HUDEP-2 (cell line): ENCODE measurements around the gene MRPL54.
A peak's percentile ranks its signal among the peaks of the same experiment; 100 is the strongest.

Source experiments
- DNase-seq, 76 experiments: peaks; one replicate each; lab custom pipeline; 2025; ENCODE audit not compliant: unreplicated experiment in 76 of 76; lab: John Stamatoyannopoulos, UW

Gene MRPL54

GRCh38 chr19:3762501-3763459 lies at the start of gene MRPL54:
TSS of gene MRPL54 (plus strand) at chr19:3762682. CDS start at chr19:3762701, 19 bp downstream.
- peak; percentile 82 to 100 (median 100) for DNase-seq

DNA sequence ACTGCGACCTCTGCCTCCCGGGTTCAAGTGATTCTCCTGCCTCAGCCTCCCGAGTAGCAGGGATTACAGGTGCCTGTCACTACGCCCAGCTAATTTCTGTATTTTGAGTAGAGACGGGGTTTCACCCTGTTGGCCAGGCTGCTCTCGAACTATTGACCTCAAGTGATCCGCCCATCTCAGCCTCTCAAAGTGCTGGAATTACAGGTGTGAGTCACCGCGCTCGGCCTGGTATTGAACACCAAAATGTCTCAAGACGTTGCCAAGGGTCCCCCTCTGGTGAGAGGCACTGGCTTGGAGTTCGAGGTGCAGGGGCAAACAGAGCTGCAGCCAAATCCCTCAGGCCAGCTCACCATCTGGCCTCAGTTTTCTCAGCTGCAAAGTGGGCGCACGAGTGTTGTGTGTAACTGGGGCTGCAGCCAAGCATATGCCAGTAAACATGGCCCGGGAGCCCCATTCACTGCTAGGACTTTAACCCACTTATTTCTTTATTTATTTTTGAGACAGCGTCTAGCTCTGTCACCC lies 46.3 kb upstream of the MRPL54 start:
- no peak for DNase-seq

- DNase-seq: no peak
Measured at GRCh38 chr19:3719868-3720267, 42.6 kb upstream of the MRPL54 start.

- no peak for DNase-seq
Measured at GRCh38 chr19:3720349-3720917, 42.0 kb upstream of the MRPL54 start.

- DNase-seq: peak in 67 of 76 experiments; percentile 23 to 95 (median 68)
Measured at GRCh38 chr19:3721131-3721886, 41.2 kb upstream of the MRPL54 start.

DNA sequence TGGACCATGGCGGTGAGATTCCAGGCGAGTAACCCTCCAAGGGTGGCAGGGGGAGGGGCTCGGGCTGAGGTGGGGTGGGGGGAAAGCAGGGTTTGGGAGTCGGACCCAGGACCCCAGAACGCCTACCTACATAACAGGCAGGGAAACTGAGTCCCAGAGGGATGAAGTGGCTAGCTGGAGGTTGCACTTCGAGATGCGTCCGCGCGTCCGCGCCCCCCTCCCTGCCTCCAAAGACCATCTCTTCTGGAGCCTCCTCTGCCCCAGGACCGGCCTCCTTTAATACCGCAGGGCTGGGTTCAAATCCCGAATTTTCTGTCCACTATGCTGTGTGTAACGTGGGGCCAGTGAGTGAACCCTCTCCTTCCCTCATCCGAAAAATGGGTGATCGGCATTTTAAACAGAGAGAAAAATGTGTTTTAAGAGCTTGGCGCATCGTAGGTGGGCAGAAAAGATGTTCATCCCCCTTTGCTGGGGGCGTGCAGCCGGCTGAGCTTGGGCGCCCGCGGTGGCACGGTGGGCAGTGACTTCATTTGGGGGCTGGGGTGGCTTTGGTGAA lies 40.5 kb upstream of the MRPL54 start:
- DNase-seq: no peak

DNA sequence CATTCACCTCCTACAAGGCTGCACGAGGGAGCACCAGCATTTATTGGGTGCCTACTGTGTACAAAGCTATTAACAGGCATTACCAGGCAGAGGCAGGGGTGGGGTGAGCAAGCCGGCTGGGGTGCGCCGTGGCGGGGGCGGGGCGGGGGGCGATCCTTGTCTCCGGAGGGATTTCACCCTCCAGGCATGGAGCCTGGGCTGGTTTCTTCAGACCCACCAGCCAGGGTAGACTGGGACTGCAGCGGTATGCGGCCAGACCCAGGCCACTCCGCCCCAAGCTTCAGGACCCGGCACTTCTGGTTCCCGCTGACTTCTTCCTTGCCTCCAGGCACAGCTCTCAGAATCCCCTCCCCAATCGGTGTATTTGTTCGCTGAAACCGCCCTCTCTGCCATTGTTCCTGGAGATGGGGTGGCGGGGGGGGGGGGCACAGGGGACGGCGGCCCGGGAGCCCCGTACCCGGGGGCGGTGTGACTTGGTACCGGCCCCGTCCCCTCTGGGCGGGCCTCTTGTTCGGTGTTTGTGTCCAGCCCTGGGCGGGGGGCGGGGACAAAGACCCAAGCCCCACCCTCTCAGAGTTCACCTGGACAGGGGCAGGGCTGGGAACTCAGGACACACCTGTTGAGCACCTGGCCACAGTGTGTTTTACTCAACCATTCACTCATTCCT lies 39.9 kb upstream of the MRPL54 start:
- DNase-seq: no peak

GRCh38 chr19:3723110-3723488 lies 39.4 kb upstream of the MRPL54 start:
- DNase-seq: no peak

GRCh38 chr19:3723883-3724282 lies 38.6 kb upstream of the MRPL54 start:
- DNase-seq: no peak

- DNase-seq: peak in 1 of 76 experiments; percentile 9
Measured at GRCh38 chr19:3725121-3725520, 37.4 kb upstream of the MRPL54 start.

- DNase-seq: no peak
Measured at GRCh38 chr19:3725640-3726310, 36.7 kb upstream of the MRPL54 start.

DNA sequence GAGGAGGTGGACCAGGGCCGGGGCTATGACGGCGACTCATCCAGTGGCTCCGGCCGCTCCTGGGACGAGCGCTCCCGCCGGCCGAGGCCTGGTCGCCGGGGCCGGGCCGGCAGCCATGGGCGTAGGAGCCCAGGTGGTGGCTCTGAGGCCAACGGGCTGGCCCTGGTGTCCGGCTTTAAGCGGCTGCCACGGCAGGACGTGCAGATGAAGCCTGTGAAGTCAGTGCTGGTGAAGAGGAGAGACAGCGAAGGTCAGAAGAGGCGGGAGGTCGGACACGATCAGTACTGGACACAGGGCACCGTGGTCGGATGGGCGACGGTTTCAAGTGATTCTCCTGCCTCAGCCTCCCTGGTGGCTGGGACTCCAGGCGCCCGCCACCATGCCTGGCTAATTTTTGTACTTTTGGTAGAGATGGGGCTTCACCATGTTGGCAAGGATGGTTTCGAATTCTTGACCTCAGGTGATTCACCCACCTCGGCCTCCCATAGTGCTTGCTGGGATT lies 32.0 kb upstream of the MRPL54 start:
- no peak for DNase-seq

DNA sequence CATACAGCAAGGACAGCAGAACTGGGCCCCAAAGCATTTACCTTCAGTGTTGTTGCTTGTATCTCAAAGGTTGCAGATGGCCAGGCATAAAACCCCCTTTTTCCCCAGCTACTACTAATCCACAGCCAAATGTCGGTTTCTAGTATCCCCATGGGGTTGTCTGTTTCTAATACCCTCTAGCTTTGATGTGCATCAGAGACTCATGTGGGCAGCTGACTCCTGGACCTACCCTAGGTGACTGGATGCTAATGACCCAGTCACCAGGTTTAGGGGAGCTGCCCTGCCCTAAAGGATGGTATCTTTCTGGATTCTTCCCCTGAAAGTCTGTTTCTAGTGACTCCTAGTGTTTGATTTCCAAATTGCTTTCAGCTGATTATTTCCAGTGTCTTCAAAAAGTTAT lies 30.4 kb upstream of the MRPL54 start:
- DNase-seq: no peak

GRCh38 chr19:3733549-3734309 lies 28.8 kb upstream of the MRPL54 start:
- no peak for DNase-seq

DNA sequence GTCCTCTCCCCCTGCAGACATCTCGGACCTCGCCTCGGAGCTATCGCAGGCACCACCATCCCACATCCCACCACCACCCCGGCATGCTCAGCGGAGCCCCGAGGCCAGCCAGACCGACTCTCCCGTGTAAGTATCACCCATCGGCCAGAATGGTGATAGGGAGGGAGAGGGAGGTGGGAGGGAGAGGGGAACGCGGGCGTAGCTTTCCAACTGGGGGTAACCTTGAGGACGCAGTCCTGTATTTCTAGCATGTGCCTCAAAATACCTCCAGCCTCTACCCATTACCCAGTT lies 28.2 kb upstream of the MRPL54 start:
- DNase-seq: no peak

- no peak for DNase-seq
Measured at GRCh38 chr19:3736106-3736724, 26.3 kb upstream of the MRPL54 start.

DNA sequence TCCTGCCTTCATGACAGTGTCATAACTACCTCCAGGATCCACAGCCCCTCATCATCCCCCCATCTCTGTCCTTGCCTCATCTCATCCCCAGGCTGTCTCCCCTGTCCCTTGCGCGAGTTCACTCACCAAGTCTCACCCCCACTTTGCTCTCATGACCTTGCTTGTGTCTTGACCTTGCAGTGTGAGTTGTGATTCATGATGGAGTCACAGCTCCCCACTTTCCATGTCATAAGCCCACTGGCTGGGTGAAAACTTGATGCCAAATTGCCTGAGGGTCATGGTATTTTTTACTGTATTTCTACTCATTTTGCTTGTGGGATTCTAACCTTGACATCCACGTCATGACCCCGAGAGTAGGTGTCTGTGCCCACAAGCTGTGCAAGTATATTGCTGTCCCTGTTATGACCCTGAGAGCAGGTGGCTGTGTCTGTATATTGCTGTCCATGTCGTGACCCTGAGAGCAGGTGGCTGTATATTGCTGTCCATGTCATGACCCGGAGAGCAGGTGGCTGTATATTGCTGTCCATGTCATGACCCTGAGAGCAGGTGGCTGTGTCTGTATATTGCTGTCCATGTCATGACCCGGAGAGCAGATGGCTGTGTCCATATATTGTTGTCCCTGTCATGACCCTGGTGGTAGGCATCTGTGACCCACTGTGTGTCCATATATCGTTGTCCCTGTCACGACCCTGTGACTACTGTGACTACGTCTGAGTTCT lies 24.8 kb upstream of the MRPL54 start:
- DNase-seq: no peak
